HepG2 (cell line): Measurements from ENCODE around the gene STIMATE. TPM values are rescaled to one million over a fixed set of nuclear protein-coding genes. Genes with fewer than 3 reads are reported as not detected.

Experiments
- BRF2 ChIP-seq: sonication (generic); formaldehyde crosslinking; IDR thresholded peaks from 2 replicates; pipeline ENCODE4 v1.8.1; 2022; ENCODE audit warnings: mild to moderate bottlenecking, missing genetic modification reagents
- HDAC2 ChIP-seq: sonication (generic); formaldehyde crosslinking; IDR thresholded peaks from 2 replicates; pipeline ENCODE4 v1.4.0; 2020; ENCODE audit warnings: missing genetic modification reagents
- HOXD1 ChIP-seq: sonication (generic); formaldehyde crosslinking; IDR thresholded peaks from 2 replicates; pipeline ENCODE4 v1.5.0; 2020; ENCODE audit warnings: missing genetic modification reagents
- NAIF1 ChIP-seq: sonication (generic); formaldehyde crosslinking; IDR thresholded peaks from 2 replicates; pipeline ENCODE4 v1.5.0; 2020; ENCODE audit warnings: mild to moderate bottlenecking, missing genetic modification reagents, borderline replicate concordance
- NFE2 ChIP-seq: sonication (generic); formaldehyde crosslinking; IDR thresholded peaks from 2 replicates; pipeline ENCODE4 v1.4.0; 2020; ENCODE audit warnings: missing genetic modification reagents
- NFYC ChIP-seq: IDR thresholded peaks from 2 replicates; pipeline ENCODE4 v1.6.1; 2016; ENCODE audit warnings: missing genetic modification reagents, missing compliant biosample characterization
- PHF8 ChIP-seq: sonication (generic); formaldehyde crosslinking; IDR thresholded peaks from 2 replicates; pipeline ENCODE4 v1.5.0; 2020; ENCODE audit warnings: missing genetic modification reagents
- POGK ChIP-seq: sonication (generic); formaldehyde crosslinking; conservative IDR thresholded peaks from 2 replicates; pipeline ENCODE4 v1.8.0; 2022; ENCODE audit warnings: mild to moderate bottlenecking, moderate library complexity, missing genetic modification reagents
- PPARG ChIP-seq: conservative IDR thresholded peaks from 2 replicates; pipeline ENCODE4 v1.6.1; 2016; ENCODE audit warnings: missing biosample characterization, missing genetic modification reagents
- RORA ChIP-seq: sonication (generic); formaldehyde crosslinking; IDR thresholded peaks from 2 replicates; pipeline ENCODE4 v1.5.0; 2020; ENCODE audit warnings: mild to moderate bottlenecking, missing genetic modification reagents, moderate library complexity
- RXRA ChIP-seq: sonication (generic); formaldehyde crosslinking; IDR thresholded peaks from 2 replicates; pipeline ENCODE4 v1.5.1; 2020; ENCODE audit warnings: missing genetic modification reagents
- SALL2 ChIP-seq: sonication (generic); formaldehyde crosslinking; IDR thresholded peaks from 2 replicates; pipeline ENCODE4 v1.8.1; 2023; ENCODE audit warnings: mild to moderate bottlenecking, missing genetic modification reagents, inconsistent platforms
- SOX5 ChIP-seq: IDR thresholded peaks from 2 replicates; pipeline ENCODE4 v1.6.1; 2016; ENCODE audit warnings: borderline replicate concordance
- SOX6 ChIP-seq, 2 experiments: fragments of 450-650 bp in 1 of 2; sonication (generic) in 1 of 2; formaldehyde crosslinking in 1 of 2; IDR thresholded peaks; 2 replicates each; pipeline versions ENCODE4 v1.4.0 to v1.6.1; 2017 to 2020; ENCODE audit warnings: antibody characterized with exemption in 1 of 2, mild to moderate bottlenecking in 1 of 2, missing genetic modification reagents in 1 of 2
- TBX2 ChIP-seq: sonication (generic); formaldehyde crosslinking; IDR thresholded peaks from 2 replicates; pipeline ENCODE4 v1.5.0; 2020; ENCODE audit warnings: missing genetic modification reagents, mild to moderate bottlenecking, borderline replicate concordance
- ZBTB44 ChIP-seq: sonication (generic); formaldehyde crosslinking; IDR thresholded peaks from 2 replicates; pipeline ENCODE4 v1.4.0; 2020; ENCODE audit warnings: missing genetic modification reagents
- ZNF10 ChIP-seq: sonication (generic); formaldehyde crosslinking; IDR thresholded peaks from 2 replicates; pipeline ENCODE4 v1.4.0; 2020; ENCODE audit warnings: mild to moderate bottlenecking, low read depth, missing genetic modification reagents, borderline replicate concordance
- ZNF124 ChIP-seq: sonication (generic); formaldehyde crosslinking; IDR thresholded peaks from 2 replicates; pipeline ENCODE4 v1.4.0; 2020; ENCODE audit warnings: missing genetic modification reagents
- ZNF143 ChIP-seq: sonication (generic); formaldehyde crosslinking; IDR thresholded peaks from 2 replicates; pipeline ENCODE4 v1.4.0; 2020; ENCODE audit warnings: missing genetic modification reagents
- ZNF263 ChIP-seq: sonication (generic); formaldehyde crosslinking; IDR thresholded peaks from 2 replicates; pipeline ENCODE4 v1.4.0; 2020; ENCODE audit warnings: missing genetic modification reagents
- ZNF382 ChIP-seq: sonication (generic); formaldehyde crosslinking; IDR thresholded peaks from 2 replicates; pipeline ENCODE4 v1.5.0; 2020; ENCODE audit warnings: missing genetic modification reagents, mild to moderate bottlenecking, borderline replicate concordance
- ZNF747 ChIP-seq: sonication (generic); formaldehyde crosslinking; IDR thresholded peaks from 2 replicates; pipeline ENCODE4 v1.8.1; 2023; ENCODE audit warnings: missing genetic modification reagents, mild to moderate bottlenecking, borderline replicate concordance
- ZNF883 ChIP-seq: sonication (generic); formaldehyde crosslinking; IDR thresholded peaks from 2 replicates; pipeline ENCODE4 v1.5.1; 2020; ENCODE audit warnings: mild to moderate bottlenecking, missing genetic modification reagents; ENCODE audit errors: not compliant biosample characterization
- polyA plus RNA-seq, 8 experiments: library from polyadenylated mRNA; depleted of rRNA in 3 of 8; stranded (reverse) in 7 of 8; unstranded in 1 of 8; fragments of >200 nt; fragmentation: Illumina TruSeq in 4 of 8; extraction: Trizol in 4 of 8; gene quantifications; 2 replicates each; pipeline versions ENCODE4 v1.2.1 to v1.2.3, GENCODE V29; 2011 to 2016; ENCODE audit warnings: low read depth in 4 of 8, missing spikeins in 1 of 8, mixed read lengths in 1 of 8; ENCODE audit not compliant: insufficient read depth in 1 of 8
- total RNA-seq, 5 experiments: library from RNA; depleted of rRNA; stranded (reverse); fragments of >200 nt; fragmentation: Illumina TruSeq; extraction: Trizol; gene quantifications; 2 replicates each; pipeline ENCODE4 v1.2.3, GENCODE V29; 2016; ENCODE audit warnings: low read depth in 1 of 5
- TF ChIP-seq, protein P1 (sequence below): sonication (generic); formaldehyde crosslinking; IDR thresholded peaks from 2 replicates; pipeline ENCODE4 v1.8.1; 2023; ENCODE audit warnings: mild to moderate bottlenecking, missing genetic modification reagents

Gene STIMATE
- total and polyA plus RNA-seq, 2 of the 13 experiments (the other 11 are each of a cell fraction or from before 2014, with no cell fraction given): 5.7 to 11.7 TPM

- TF ChIP-seq NFE2 (no peak), NAIF1 (CRISPR knock-in tag) (no peak), HDAC2 (CRISPR knock-in tag) (no peak), TBX2 (CRISPR knock-in tag) (peak; percentile 17; the same call in 1 of the 2 replicates), BRF2 (CRISPR knock-in tag) (no peak), HOXD1 (0 out of 2 replicates have a peak, but pooled peaks have one; percentile 1), NFYC (no peak), RXRA (no peak), POGK (CRISPR knock-in tag) (no peak), ZNF124 (CRISPR knock-in tag) (peak; percentile 41; the same call in 1 of the 2 replicates), PPARG (CRISPR knock-in tag) (peak; percentile 73; the same call in 1 of the 2 replicates), ZNF263 (no peak), SOX5 (peak; percentile 25; the same call in 1 of the 2 replicates), SOX6 (IDR thresholded peaks at IDR 0.05) (no peak), SOX6 (CRISPR knock-in tag; IDR thresholded peaks at IDR 0.05) (peak; percentile 57; the same call in 1 of the 2 replicates), ZNF10 (CRISPR knock-in tag) (no peak), ZNF382 (CRISPR knock-in tag) (no peak), ZBTB44 (CRISPR knock-in tag) (no peak), RORA (CRISPR knock-in tag) (no peak), SALL2 (no peak), PHF8 (CRISPR knock-in tag) (no peak), ZNF747 (CRISPR knock-in tag) (no peak), ZNF143 (CRISPR knock-in tag) (no peak), ZNF883 (CRISPR knock-in tag) (peak; percentile 16)
- TF ChIP-seq, protein P1, sequence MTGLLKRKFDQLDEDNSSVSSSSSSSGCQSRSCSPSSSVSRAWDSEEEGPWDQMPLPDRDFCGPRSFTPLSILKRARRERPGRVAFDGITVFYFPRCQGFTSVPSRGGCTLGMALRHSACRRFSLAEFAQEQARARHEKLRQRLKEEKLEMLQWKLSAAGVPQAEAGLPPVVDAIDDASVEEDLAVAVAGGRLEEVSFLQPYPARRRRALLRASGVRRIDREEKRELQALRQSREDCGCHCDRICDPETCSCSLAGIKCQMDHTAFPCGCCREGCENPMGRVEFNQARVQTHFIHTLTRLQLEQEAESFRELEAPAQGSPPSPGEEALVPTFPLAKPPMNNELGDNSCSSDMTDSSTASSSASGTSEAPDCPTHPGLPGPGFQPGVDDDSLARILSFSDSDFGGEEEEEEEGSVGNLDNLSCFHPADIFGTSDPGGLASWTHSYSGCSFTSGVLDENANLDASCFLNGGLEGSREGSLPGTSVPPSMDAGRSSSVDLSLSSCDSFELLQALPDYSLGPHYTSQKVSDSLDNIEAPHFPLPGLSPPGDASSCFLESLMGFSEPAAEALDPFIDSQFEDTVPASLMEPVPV (CRISPR knock-in tag): no peak
These were observed 103.4 kb downstream of the STIMATE start (continued) for GRCh38 chr3:52793702-52794611.
